ENCODE measurements around the gene TMEM132D.

Gene TMEM132D

DNA sequence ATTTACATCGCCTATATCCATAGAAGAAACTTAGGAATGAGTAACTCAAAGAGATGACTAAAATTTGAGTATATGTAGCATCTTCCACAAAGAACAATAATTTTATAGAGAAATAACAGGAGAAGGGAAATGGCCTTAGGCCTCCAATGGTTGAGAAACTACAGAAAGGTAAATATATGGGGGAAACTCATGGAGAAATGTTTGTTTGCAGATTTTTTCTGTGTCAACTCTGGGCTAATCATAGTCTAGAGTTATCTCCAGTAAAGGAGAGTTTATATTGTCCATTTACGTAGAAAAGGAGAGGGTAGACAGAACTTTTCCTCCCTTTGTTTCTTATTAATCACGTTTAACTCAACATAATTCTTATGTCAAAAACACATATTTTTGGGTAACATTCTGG lies 806.4 kb downstream of the TMEM132D start:
- Histone ChIP-seq H2AK5ac (ENCODE audit: low read length, severe bottlenecking) (no peak overlapping the region), H3K27me3 (ENCODE audit: control insufficient read depth in 1 of 2, insufficient read depth in 1 of 2, low read length in 2 of 2) (no peaks in the 10 kb centered on the region), H3K27ac (ENCODE audit: low read length, poor library complexity, severe bottlenecking) (no peak overlapping the region), H3K4me1 (ENCODE audit: control insufficient read depth, insufficient read depth, low read depth, low read length) (no peaks in the 10 kb centered on the region), H3K14ac (ENCODE audit: low read length in 2 of 2) (no peak overlapping the region), H2BK12ac (ENCODE audit: low read length in 2 of 2) (no peak overlapping the region), H4K8ac (ENCODE audit: low read length) (no peak overlapping the region), H3K18ac (ENCODE audit: low read depth in 1 of 2, low read length in 2 of 2) (no peak overlapping the region), H2BK15ac (ENCODE audit: low read depth, poor library complexity, severe bottlenecking) (no peak overlapping the region), H3K4me2 (ENCODE audit: low read length, poor library complexity, severe bottlenecking) (no peak overlapping the region), H2BK5ac (ENCODE audit: low read depth, low read length, poor library complexity, severe bottlenecking) (no peak overlapping the region), H3K4ac (ENCODE audit: low read depth in 1 of 2, low read length in 2 of 2) (no peak overlapping the region), H3K23ac (ENCODE audit: low read length in 2 of 2) (no peak overlapping the region), H2BK120ac (ENCODE audit: low read depth, low read length) (no peak overlapping the region), H3K4me3 (ENCODE audit: insufficient read depth in 1 of 2, low read depth in 1 of 2, low read length in 2 of 2) (no peak overlapping the region), H3K9ac (ENCODE audit: low read length) (no peak overlapping the region), H3K9me3 (ENCODE audit: control insufficient read depth, low read length) (no peaks in the 10 kb centered on the region), H3K79me1 (replicated peaks; ENCODE audit: low read length, poor library complexity, severe bottlenecking) (no peaks in the 10 kb centered on the region), H2AFZ (ENCODE audit: low read depth, low read length) (no peak overlapping the region), H3K36me3 (ENCODE audit: control insufficient read depth in 1 of 2, insufficient read depth in 2 of 2, low read depth in 1 of 2, low read length in 2 of 2) (no peaks in the 10 kb centered on the region), H4K91ac (ENCODE audit: low read length) (no peak overlapping the region)
- WGBS: no CpG with 5 or more reads among the region's 3 CpGs
- no peak for DNase-seq

DNA sequence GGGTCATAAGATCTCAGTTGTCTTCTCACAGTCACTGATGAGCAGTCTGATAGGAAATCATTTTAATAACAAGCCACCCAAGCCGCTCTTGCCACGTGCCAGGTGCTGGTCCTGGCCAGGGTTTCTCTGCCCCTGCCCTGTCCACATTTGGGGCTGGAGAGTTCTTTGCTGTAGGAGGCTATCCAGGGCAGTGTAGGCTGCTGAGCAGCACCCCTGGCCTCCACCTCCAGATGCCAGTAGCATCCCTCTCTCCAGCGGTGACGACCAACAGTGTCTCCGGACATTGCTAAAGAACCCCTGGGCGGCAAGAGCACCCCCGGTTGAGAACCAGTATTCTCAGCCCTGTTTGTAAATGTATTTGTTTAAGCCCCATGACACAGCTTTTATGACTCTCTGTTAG lies 806.9 kb downstream of the TMEM132D start:
- Histone ChIP-seq H4K91ac (ENCODE audit: low read length) (no peak overlapping the region), H3K18ac (ENCODE audit: low read depth in 1 of 2, low read length in 2 of 2) (no peak overlapping the region), H2AFZ (ENCODE audit: low read depth, low read length) (no peak overlapping the region), H4K8ac (ENCODE audit: low read length) (no peak overlapping the region), H3K4ac (ENCODE audit: low read depth in 1 of 2, low read length in 2 of 2) (no peak overlapping the region), H3K4me1 (ENCODE audit: control insufficient read depth, insufficient read depth, low read depth, low read length) (no peaks in the 10 kb centered on the region), H3K27me3 (ENCODE audit: control insufficient read depth in 1 of 2, insufficient read depth in 1 of 2, low read length in 2 of 2) (no peaks in the 10 kb centered on the region), H3K4me3 (ENCODE audit: insufficient read depth in 1 of 2, low read depth in 1 of 2, low read length in 2 of 2) (no peak overlapping the region), H3K27ac (ENCODE audit: low read length, poor library complexity, severe bottlenecking) (no peak overlapping the region), H2BK12ac (ENCODE audit: low read length in 2 of 2) (no peak overlapping the region), H3K36me3 (ENCODE audit: control insufficient read depth in 1 of 2, insufficient read depth in 2 of 2, low read depth in 1 of 2, low read length in 2 of 2) (no peaks in the 10 kb centered on the region), H2BK120ac (ENCODE audit: low read depth, low read length) (no peak overlapping the region), H3K23ac (ENCODE audit: low read length in 2 of 2) (no peak overlapping the region), H3K14ac (ENCODE audit: low read length in 2 of 2) (no peak overlapping the region), H2AK5ac (ENCODE audit: low read length, severe bottlenecking) (no peak overlapping the region), H2BK5ac (ENCODE audit: low read depth, low read length, poor library complexity, severe bottlenecking) (no peak overlapping the region), H3K9me3 (ENCODE audit: control insufficient read depth, low read length) (no peaks in the 10 kb centered on the region), H3K4me2 (ENCODE audit: low read length, poor library complexity, severe bottlenecking) (no peak overlapping the region), H3K79me1 (replicated peaks; ENCODE audit: low read length, poor library complexity, severe bottlenecking) (no peaks in the 10 kb centered on the region), H3K9ac (ENCODE audit: low read length) (no peak overlapping the region), H2BK15ac (ENCODE audit: low read depth, poor library complexity, severe bottlenecking) (no peak overlapping the region)
- DNase-seq: no peak
- WGBS: 89% methylated on average over 7 of the region's 7 CpGs

DNA sequence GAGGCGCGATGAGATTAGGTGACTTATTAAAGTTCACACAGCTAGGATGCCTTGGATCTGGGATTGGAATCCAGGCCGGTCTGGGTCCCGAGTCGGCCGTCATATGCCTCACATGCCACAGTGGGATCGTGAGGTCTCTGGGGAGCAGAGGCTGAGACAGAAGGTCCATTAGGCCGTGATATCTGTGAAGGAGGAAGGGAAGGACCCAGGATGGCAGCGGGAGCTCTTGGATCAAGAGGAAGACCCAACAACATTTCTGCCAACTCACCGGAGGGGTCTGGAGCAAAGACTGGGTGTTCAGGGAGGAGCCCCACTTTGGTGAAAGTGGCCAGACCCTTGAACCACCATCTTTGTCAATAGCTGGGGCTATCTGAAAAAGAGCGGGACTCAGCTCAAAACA lies 807.6 kb downstream of the TMEM132D start:
- no peak overlapping the region for H3K23ac ChIP-seq (ENCODE audit: low read length in 2 of 2)
- no peak overlapping the region for H3K18ac ChIP-seq (ENCODE audit: low read depth in 1 of 2, low read length in 2 of 2)
- no peak overlapping the region for H4K8ac ChIP-seq (ENCODE audit: low read length)
- DNase-seq: no peak
- H2AFZ ChIP-seq (ENCODE audit: low read depth, low read length): no peak overlapping the region
- H3K9ac ChIP-seq (ENCODE audit: low read length): no peak overlapping the region
- H3K4me3 ChIP-seq (ENCODE audit: insufficient read depth in 1 of 2, low read depth in 1 of 2, low read length in 2 of 2): no peak overlapping the region
- H3K27ac ChIP-seq (ENCODE audit: low read length, poor library complexity, severe bottlenecking): no peak overlapping the region
- no peak overlapping the region for H4K91ac ChIP-seq (ENCODE audit: low read length)
- H3K4ac ChIP-seq (ENCODE audit: low read depth in 1 of 2, low read length in 2 of 2): no peak overlapping the region
- H2AK5ac ChIP-seq (ENCODE audit: low read length, severe bottlenecking): no peak overlapping the region
- no peak overlapping the region for H2BK15ac ChIP-seq (ENCODE audit: low read depth, poor library complexity, severe bottlenecking)
- no peaks in the 10 kb centered on the region for H3K4me1 ChIP-seq (ENCODE audit: control insufficient read depth, insufficient read depth, low read depth, low read length)
- H3K27me3 ChIP-seq (ENCODE audit: control insufficient read depth in 1 of 2, insufficient read depth in 1 of 2, low read length in 2 of 2): no peaks in the 10 kb centered on the region
- peaks cover 4% of the 10 kb centered on the region for H3K9me3 ChIP-seq (ENCODE audit: control insufficient read depth, low read length)
- H3K79me1 ChIP-seq (replicated peaks; ENCODE audit: low read length, poor library complexity, severe bottlenecking): no peaks in the 10 kb centered on the region
- WGBS: 86% methylated on average over 11 of the region's 11 CpGs
- H2BK5ac ChIP-seq (ENCODE audit: low read depth, low read length, poor library complexity, severe bottlenecking): no peak overlapping the region
- H3K4me2 ChIP-seq (ENCODE audit: low read length, poor library complexity, severe bottlenecking): no peak overlapping the region
- no peaks in the 10 kb centered on the region for H3K36me3 ChIP-seq (ENCODE audit: control insufficient read depth in 1 of 2, insufficient read depth in 2 of 2, low read depth in 1 of 2, low read length in 2 of 2)
- H2BK12ac ChIP-seq (ENCODE audit: low read length in 2 of 2): no peak overlapping the region
- no peak overlapping the region for H2BK120ac ChIP-seq (ENCODE audit: low read depth, low read length)
- H3K14ac ChIP-seq (ENCODE audit: low read length in 2 of 2): no peak overlapping the region

DNA sequence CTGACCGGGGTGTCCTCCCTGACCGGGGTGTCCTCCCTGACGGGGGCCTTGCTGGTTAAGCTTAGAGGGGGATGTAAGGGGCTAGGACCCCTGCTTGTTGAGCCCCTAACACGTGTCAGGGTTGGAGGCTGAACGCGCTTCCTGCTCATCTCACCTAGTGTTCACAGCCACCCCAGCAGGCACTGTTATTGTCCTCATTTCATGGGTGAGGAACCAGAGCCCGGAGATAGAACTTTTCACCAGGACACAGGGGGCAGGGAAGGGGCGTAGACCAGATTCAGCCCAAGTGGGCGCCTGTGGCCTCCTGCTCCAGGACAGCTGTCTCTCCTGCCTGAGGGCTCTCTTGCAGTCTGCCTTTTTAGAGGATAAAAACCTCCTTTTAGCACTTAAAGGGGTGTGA lies 814.2 kb downstream of the TMEM132D start:
- no peak overlapping the region for H3K4ac ChIP-seq (ENCODE audit: low read depth in 1 of 2, low read length in 2 of 2)
- H3K27ac ChIP-seq (ENCODE audit: low read length, poor library complexity, severe bottlenecking): no peak overlapping the region
- no peak overlapping the region for H2AK5ac ChIP-seq (ENCODE audit: low read length, severe bottlenecking)
- no peaks in the 10 kb centered on the region for H3K36me3 ChIP-seq (ENCODE audit: control insufficient read depth in 1 of 2, insufficient read depth in 2 of 2, low read depth in 1 of 2, low read length in 2 of 2)
- H3K79me1 ChIP-seq (replicated peaks; ENCODE audit: low read length, poor library complexity, severe bottlenecking): no peaks in the 10 kb centered on the region
- no peak overlapping the region for H4K91ac ChIP-seq (ENCODE audit: low read length)
- H2BK120ac ChIP-seq (ENCODE audit: low read depth, low read length): no peak overlapping the region
- H3K9me3 ChIP-seq (ENCODE audit: control insufficient read depth, low read length): peaks cover 12% of the 10 kb centered on the region
- no peak overlapping the region for H3K18ac ChIP-seq (ENCODE audit: low read depth in 1 of 2, low read length in 2 of 2)
- H2AFZ ChIP-seq (ENCODE audit: low read depth, low read length): no peak overlapping the region
- H2BK15ac ChIP-seq (ENCODE audit: low read depth, poor library complexity, severe bottlenecking): no peak overlapping the region
- H3K23ac ChIP-seq (ENCODE audit: low read length in 2 of 2): no peak overlapping the region
- H2BK5ac ChIP-seq (ENCODE audit: low read depth, low read length, poor library complexity, severe bottlenecking): no peak overlapping the region
- H3K27me3 ChIP-seq (ENCODE audit: control insufficient read depth in 1 of 2, insufficient read depth in 1 of 2, low read length in 2 of 2): no peaks in the 10 kb centered on the region
- no peak overlapping the region for H2BK12ac ChIP-seq (ENCODE audit: low read length in 2 of 2)
- no peaks in the 10 kb centered on the region for H3K4me1 ChIP-seq (ENCODE audit: control insufficient read depth, insufficient read depth, low read depth, low read length)
- H3K4me3 ChIP-seq (ENCODE audit: insufficient read depth in 1 of 2, low read depth in 1 of 2, low read length in 2 of 2): no peak overlapping the region
- H3K14ac ChIP-seq (ENCODE audit: low read length in 2 of 2): no peak overlapping the region
- DNase-seq: no peak
- 69% methylated on average over 9 of the region's 9 CpGs for WGBS
- H3K4me2 ChIP-seq (ENCODE audit: low read length, poor library complexity, severe bottlenecking): no peak overlapping the region
- no peak overlapping the region for H3K9ac ChIP-seq (ENCODE audit: low read length)
- no peak overlapping the region for H4K8ac ChIP-seq (ENCODE audit: low read length)

All from mesenchymal stem cell (in vitro differentiated cells and primary cell).